Dermis blood vessel endothelial cell (primary cell): ENCODE results near the gene CTNNBIP1. TPM values are rescaled to one million over a fixed set of nuclear protein-coding genes. Genes with fewer than 3 reads are reported as not detected.
A peak's percentile ranks its signal among the peaks of the same experiment; 100 is the strongest.

Experiments
- DNase-seq: peaks from one replicate; pipeline ENCODE4 v3.0.0; 2010
- total RNA-seq: library from RNA; depleted of rRNA; stranded (reverse); fragments of >200 nt; gene quantifications from 2 replicates; pipeline ENCODE4 v1.2.3, GENCODE V29; 2014

Gene CTNNBIP1
- total RNA-seq, 1 donor from 2014 or later, result 90.9 TPM

DNA sequence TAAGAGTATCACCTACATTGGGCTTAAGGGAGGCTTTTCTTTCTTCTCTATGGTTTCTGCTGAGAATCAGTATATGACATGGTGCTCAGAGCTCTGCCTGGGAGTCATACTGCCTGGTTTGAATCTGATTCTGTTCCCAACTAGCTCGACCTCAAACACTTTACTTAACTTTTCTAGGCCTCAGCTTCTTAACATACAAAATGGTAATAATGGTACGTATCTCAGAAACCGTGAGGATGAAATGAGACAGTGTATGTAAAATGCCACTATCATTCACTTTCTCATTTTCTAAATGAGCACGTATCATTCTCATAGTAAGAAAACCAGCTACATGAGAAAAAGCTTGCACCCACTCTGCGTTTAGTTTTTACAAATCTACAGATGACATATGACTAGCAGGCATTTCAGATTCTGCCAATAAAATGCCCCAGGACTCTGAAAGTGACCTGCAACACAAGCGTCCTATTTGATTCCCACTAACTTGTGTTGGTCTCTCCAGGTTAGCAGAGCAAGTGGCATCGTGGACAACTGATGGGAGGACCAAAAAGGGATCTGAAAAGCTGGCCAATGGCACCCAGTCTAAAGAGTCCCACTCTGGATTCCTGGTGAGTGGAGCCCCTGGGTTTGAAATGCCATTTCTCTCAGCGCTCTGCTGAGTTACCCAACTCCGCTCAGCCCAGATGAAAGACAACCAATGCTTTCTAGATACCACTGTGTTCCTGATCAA, 6.1 kb downstream of the CTNNBIP1 start:
- DNase-seq, result no peak

DNA sequence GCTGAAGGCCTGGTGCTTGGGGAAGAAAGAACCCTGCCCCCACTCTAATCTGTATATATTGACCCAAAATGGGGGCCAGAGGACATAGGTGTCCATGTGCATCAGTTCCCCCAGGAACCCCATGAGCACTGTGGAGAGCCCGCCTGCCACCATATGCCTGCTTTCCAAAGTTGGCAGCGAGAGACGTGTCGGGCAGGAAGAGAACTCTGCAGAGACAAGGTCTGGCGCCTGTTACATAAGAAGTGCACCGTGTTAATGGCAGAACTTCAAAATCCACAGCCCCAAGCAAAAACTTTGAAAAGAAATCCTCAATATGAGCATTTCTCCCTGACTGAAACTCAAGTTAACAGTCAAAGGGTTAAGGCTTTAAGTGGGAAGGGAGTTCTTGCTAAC, 8.0 kb downstream of the CTNNBIP1 start:
- DNase-seq, result no peak

DNA sequence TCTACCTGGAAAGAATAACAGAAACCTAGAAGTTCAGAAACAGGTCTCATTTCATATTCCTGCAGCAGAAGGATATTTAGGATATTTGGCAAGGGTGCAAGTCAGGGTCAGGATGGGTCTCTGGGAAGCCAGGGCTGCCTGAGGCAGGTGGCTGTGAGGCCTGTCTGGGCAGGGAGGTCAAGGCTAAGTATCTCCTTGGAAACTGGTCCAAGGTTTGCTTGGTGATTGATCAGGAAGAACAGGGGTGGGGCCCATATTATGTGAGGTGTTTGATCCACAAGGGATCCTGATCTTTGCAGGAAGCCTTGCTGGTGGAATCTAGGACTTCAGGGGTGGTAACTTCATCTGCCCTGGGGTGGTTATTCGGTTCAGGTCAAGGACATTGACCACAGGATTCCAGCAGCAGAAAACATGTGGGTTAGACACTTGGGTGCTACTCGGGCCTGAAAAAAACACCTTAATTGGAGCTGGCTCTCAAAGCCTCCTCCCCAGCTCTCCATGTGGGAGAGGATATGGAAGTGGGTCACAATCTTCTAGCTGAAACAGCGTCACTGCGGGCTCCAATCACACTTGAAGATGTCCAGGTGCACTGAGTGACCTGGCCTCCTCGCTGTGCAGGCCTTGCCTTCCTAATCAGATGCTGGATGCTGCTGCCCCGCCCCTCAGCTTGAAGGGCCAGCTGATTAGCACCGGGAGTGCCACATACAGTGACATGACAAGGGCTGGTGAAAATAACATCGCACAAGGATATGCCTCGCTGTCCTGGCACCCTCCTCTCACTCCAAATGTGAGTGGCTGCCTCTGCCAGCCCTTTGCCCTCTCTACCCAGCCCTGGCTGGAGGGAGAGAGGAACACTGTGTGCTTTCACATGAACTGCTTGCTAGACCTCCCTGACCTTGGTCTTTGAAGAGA, 8.7 kb downstream of the CTNNBIP1 start:
- DNase-seq, result no peak

DNA sequence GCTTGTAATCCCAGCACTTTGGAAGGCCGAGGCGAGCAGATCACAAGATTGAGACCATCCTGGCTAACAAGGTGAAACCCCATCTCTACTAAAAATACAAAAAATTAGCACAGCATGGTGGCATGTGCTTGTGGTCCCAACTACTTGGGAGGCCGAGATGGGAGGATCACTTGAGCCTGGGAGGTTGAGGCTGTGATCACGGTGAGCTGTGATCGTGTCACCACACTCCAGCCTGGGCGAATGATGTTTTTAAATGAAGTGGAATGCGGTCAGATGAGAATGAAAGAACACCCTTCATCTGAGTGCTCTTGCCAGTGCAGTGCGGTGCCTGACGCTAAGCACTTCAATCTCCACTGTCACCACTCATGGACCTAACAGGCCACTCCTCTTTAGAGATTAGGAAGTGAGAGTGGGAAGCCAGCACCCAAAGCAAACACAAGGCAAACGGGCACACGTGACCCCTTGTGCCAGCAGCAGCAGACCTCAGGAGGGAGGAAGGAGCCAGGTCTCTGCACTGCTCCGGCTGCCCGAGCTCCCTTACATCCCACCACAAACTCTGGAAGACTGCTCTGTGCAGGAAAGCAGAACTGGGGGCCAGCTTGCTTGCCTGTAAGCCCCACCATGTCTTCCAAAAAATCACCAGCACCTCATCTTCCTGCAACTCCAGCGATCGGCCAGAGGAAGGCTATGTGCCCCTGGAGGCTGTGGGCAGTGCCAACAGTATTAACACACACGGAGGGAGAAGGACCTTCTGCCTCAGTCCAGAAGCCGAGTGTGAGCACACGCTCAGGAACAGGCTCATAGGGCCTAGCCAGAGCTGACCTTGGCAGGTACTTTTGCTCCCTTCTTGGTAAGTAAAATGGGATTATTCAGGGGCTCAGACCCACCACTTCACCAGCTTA, 9.7 kb downstream of the CTNNBIP1 start:
- peak; percentile 55 for DNase-seq

DNA sequence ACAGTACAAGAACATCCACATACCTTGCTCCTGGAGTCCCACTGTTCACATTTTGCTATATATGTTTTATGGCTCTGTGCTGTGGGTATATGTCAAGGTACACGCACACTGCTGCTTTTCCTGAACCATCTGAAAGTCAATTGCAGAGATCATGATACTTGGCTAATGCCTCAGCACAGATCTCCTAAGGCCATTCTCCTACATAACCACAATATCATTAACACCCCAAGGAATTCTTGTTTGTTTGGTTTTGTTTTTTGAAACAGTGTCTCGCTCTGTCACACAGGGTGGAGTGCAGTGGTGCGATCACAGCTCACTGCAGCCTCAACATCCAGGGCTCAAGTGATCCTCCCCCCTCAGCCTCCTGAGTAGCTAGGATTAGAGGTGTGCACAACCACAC, 16.0 kb downstream of the CTNNBIP1 start:
- DNase-seq, result no peak

DNA sequence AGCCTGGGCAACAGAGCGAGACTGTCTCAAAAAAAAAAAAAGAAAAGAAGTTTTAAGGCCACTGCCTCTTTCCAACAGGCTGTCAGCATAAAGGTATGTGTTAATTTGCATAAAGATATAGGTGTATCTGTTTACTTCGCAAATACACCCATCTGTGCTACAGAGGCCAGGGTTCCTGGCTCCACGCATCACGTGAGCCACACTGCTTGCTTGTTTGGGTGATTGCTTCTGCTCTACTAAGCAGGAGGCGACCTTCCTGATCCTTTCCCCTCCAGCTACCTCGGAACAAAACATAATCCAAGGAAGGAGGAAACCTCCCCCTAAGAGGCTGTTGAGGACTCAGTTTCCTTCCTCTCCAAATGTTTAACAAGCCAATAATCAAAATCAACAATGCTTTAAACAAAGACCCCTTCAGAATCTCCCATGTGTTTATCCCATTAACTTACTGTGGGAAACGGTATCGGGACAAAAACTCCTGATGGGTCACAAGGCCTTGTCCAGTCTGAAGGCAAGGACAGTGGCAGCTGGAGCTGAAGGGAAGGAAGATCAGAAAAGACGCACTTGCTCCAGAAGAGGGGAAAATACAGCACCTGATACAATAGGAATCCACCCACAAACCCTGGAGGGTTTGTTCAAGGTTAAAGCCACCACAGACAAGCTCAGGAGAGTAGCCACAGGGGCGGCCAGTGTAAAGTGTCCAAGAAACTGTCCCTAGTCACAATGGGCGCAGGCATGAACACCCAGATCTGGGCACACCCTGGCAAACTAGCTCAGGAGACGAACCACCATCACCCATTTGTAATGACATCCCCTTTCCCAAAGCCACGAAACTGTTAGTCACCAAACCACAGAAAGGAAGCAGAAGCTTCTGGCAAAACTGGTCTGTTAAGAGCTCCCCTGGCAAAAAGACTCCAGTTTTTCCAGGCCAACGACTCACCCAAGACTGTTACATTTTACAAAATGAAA, 17.2 kb downstream of the CTNNBIP1 start:
- peak; percentile 74 for DNase-seq

DNA sequence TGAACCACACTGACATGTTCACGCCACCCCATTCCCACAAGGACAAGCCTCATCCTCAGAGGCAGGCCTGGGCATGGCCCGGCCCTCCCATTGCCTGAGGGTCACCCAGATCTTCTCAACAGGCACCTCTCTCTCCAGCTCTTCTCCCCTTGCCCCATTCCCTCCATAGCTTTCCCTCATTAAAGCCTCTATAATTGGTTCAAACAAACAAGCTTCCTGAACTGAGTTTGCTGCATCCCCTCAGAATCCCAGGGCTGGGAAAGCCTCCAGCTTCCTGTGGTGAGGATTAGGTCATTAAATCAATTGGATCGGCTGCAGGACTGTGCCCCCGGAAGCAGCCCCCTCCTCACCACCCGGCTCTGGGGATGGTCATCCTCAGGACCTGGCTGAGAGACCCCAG, 18.9 kb downstream of the CTNNBIP1 start:
- peak; percentile 61 for DNase-seq

DNA sequence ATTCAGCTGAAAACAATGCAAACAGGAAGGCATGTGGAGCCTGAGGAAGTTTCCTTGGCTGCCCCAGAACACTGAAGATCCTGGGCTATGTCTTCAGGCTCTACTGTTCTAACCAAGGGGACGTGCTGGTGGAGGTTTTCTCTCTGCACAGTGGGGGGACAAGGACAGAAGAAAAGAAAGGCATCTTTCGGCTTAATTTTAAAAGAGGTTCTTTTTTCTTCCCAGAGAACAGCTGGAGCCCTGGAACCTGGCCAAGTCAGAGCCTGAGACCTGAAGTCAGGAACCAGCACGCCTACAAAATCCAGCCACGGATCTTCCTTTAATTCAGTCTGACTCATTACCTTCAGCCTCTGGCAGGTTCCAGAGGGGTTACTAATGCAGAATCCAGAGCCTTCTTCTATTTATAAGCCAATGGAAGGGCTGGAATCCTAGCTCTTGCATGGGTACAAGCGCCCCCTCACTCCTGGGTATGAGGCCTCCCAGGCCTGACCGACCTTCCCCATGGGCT, 19.8 kb downstream of the CTNNBIP1 start:
- DNase-seq, result peak; percentile 85

DNA sequence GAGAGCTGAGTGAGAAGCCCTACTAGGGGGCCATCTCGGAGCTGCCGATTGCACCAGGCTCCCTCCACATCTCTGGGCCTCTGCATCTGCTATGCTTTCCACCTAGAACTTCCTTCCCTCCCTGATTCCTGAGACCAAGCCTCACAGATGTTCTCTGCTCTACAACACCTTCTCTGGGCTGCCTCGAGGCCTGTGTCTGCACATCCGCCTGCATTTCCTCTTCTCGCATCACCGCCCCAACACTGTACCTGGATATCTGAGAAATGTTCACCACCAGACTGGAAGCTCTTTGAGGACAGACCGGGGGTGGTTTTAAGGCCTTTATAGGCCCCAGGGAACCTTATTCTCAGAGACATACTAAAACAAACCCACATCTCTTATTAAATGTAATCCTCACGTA, 20.7 kb downstream of the CTNNBIP1 start:
- no peak for DNase-seq

DNA sequence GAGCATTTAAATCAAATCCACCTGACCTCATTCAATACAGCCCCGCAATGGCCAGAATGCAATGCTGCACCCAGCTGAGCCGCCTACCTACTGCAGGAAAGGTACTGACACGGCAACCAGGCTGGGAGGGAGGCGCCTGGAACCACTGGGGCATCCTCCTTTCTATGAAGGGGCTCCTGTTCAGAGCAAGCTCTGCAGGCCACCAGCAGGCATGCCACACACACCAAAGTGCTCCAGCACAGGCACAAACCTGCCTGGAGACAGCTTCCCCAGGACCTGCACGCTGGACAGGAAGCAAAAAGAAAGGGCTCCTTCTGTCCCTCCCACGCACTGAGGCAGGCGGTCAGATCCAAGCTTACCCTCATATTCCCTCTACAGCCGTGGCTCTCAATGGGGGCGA, 21.2 kb downstream of the CTNNBIP1 start:
- no peak for DNase-seq

DNA sequence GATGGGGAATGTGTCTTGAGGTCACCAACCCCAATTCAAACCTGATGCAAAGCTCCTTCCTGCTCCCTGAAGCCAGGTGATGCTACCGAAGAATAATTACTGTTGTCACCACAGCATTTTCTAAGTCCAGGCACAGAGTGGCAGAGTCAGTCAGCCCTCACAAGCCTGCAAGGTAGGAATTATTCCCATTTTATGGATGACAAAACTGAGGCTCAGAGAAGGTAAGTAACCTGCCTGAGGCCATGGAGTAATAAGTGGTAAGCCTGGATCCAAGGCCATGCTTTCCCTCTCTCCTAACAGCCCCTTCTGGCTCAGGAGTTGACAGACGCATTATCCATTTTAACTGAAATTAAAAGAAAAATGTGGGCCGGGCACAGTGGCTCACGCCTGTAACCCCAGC, 23.0 kb downstream of the CTNNBIP1 start:
- DNase-seq, result no peak

DNA sequence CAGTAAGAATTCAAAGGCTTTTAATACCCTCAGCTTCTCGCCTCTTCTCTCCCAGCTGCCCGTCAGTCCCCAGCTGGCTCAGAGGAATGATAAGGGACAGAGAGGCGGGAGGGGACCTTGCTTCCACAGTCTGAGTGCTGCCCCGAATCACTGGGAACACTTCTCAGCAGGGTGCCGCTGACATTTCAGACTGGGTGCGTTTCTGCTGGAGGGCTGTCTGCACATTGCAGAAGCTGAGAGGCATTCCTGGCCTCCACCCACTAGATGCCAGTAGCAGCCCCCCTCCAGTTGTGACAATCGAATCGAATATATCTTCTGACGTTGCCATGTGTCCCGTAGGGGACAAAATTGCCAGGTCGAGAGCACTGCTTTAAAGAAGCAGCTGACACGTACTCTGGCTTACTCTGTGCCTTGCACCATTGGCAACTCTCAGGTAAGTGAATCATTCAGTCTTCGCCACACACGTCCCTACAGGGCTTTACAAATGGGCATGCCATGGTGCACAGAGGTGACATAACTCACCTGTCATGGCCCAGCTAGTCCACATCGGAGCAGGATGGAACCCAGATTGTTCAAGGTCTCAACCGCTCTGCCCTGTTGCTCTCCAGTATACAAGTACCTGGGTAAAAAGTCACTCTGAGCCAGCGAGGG, 23.9 kb downstream of the CTNNBIP1 start:
- no peak for DNase-seq

DNA sequence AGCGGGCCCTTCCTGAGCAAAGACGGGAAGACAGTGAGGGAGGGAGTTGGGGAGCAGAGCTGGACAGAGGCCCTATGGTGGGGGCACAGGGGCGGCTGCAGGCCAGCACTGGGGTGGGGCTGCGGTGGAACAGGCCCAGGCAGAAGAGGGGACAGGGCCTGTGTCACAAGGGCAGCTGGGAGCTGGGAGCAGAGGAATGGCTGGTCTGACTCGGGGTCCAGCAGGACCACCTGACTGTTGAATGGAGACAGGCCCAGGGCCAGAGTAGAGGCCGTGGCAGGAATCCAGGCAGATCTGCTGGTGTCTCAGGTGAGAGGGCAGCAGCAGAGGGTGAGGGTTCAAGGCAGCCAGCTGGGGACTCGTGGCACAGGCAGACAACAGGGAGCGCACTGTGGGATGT, 25.3 kb downstream of the CTNNBIP1 start:
- no peak for DNase-seq

DNA sequence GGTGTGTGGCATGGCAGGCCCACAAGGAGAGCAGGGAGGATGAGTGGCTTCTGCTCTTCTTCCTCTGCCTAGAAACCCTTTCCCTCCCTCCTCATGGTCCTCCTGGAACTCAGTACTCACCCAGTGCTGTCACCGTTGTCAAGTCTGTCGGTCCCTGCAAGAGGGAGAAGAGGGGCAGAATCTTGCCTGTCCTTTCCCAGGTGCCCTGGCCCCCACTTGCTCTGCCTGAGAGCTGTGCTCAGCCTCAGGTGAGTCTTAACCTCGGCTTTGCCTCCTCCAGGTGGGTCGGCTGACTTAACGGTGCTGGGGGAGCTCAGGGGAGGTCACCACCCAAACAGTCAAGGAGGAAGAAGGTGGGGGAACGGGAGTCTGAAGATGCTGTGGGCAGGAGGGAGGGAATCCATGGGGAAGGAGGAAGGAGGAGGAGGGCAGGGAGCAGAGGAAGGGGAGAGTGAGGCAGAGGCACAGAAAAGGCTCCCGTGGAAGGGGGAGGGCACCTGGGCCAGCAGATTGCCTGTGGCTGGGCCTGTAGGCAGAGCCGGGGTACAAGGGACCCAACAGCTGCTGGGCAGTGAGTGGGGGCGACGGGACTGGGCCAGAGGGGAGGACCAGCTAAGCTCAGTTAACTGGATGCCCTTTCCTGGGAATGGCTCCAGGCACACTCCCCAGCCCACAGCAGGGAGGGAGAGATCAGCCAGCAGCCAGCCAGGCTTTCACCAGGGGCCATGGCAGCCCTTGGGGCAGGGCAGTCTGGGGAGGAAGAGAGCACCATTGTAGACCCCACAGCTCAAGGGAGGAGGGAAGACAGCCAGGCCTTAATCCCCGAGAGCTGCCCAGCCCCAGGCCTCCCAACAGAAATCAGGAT, 26.3 kb downstream of the CTNNBIP1 start:
- DNase-seq, result no peak

DNA sequence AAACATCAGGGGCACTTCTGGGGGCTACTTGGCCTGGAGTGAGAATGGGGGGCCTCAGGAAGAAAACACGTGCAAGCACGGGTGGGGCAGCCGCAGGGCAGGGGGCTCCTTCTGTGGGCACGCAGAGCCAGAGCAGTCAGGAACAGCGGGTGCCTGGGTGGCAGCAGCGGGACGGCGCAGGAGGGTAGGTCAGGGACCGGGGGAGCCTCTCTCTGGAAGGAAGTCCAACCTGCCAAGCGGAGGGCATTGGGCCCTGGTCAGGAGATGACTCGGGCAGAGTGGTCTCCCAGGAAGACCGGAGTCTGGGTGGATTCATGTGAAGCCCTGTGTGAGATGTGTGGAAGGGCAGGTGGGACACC, 27.1 kb downstream of the CTNNBIP1 start:
- no peak for DNase-seq

DNA sequence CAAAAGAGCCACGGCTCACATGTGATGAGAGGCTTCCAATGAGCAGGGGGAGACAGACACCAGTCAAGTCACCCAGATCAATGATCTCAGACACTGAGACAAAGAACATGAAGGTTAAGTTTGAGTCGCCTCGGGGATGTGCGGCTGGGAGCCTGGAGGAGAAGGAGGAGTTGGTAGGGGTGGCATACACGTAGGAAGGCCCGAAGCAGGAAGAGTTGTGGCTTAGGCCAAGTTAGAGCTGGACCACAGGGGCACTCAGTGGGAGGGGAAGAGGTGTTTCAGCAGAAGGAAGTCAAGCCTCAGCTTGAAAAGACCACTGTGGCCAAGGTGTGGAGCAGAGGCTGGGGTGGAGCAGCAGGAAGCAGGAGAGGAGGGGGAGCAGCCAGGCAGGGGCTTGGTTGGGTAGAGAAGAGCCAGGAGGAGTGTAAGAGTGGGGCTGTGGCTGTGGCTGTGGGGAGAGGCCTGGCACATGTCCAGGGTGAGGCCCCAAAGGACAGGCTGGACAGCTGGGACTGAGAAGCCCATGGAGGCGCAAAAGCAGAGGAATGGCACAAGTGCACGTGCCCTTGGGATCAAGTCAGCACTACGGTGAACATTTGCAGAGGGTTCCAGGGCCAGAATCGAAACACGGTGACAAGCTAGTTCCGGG, 27.6 kb downstream of the CTNNBIP1 start:
- DNase-seq, result no peak

DNA sequence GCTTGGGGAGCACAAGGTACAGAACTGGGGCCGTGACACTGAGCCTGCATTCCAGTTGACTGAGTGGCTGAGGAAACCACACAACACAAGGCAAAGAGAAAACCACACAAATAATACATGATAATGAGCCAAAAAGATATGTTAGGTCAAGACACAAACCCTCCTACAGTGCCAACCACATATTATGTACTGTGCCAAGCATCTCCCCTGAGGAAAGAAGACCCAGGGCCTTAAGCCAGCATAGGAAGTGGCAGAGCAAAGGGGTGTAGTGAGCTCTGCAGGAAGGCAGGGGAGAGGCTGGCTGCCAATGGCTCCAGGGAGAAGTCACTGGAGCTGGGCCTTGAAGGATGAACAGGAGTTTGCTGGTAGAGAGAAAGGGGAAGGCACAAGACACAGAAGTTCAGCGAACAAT, 28.2 kb downstream of the CTNNBIP1 start:
- DNase-seq, result no peak

DNA sequence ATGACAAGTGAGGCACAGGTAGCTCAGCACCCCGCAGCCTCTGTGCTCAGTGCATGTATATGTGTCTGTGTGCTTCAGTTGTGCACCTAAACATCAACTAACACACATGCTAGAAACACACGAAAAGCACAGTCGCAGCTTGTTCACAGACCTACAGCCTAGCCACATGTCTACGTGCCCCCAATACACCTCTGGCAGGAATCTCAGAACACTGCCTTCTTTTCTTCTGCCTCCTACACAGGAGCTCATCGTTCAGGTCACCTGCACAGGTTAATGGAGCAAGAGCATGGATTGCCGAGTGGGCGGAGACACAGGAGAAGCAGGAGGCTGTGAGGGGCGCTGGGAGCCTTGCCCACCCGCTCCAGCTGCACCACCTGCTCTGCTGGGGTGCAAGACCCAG, 31.7 kb downstream of the CTNNBIP1 start:
- DNase-seq, result no peak

DNA sequence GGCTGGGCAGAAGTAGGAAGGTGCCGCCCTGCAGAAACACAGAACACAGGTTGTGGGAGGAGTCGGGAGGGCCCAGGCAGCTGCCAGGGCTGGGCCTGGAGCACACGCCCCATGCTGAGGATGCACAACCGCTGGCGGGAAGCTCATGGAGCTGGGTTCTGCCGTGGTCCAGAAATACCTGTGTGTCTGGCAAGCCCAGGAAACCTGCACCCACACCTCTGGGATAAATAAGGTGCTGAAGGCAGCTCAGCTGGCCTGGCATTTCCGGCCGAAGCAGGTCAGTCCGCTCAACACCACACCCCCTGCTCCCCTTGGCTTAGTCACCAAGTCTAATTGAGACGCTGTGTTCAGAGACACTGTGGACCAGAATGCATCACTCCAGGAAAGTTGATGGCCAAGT, 32.1 kb downstream of the CTNNBIP1 start:
- no peak for DNase-seq

DNA sequence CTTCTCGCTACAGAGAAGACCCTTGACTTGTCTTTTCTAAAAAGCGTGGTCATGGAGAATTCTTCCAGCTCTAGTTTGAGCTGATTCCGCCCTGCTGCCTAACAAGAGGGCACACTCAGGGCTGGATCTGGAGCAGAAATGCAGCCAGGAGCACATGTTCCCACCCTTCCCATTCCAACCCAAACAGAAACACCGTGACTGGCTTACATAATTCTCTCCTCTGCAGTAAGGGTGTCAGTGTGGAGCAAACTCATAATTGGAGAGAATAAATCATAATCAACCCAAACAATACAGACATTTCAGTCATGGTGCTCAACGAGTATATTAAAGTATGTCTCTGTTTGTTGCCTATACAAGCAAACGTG, 34.5 kb downstream of the CTNNBIP1 start:
- no peak for DNase-seq
